ENCODE results near the gene HIF1AN. TPM values are rescaled to one million over a fixed set of nuclear protein-coding genes. Genes with fewer than 3 reads are reported as not detected.
"Not testable (repeated sequence)": the region's sequence is repeated elsewhere in the genome, so short reads cannot be mapped to it uniquely, and the experiment has no call there.

HIF1AN gene
- total and polyA plus RNA-seq, 2 donors = 7.3 to 7.4 TPM

DNA sequence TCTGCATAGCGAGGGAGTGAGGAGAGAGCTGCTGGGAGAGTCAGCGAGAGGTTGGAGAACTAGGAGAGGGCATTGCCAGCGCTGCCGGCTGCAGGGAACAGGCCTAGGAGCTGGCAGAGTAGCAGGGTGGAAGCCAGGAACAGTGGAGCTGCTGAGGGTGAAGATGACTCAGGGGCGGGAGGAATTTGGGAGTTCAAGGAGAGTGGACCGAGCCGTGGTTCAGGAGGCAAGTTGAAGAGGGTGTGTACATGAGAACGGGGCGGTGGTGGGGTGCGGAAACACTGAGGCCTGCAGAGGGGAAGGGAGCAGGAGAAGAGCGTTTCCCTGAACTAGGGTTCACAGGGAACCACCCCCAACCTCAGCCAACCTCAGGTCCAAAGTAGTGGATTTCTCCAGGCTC, 31.5 kb downstream of the HIF1AN start:
- H3K36me3 ChIP-seq (ENCODE audit: control insufficient read depth in 2 of 2, insufficient read depth in 2 of 2, low read length in 1 of 2) = no peaks in the 10 kb centered on the region
- H3K4me1 ChIP-seq (ENCODE audit: control insufficient read depth in 2 of 2, insufficient read depth in 2 of 2, low read length in 2 of 2) = peaks cover 6 to 13% of the 10 kb centered on the region in 2 donors
- no peak overlapping the region for H3K4me3 ChIP-seq (ENCODE audit: low read length in 2 of 2)
- DNase-seq (ENCODE audit: low read depth in 6 of 9, low spot score in 9 of 9) = no peak
- peaks cover 29 to 96% of the 10 kb centered on the region in 2 donors for H3K27me3 ChIP-seq (ENCODE audit: control insufficient read depth in 2 of 2, insufficient read depth in 1 of 2, low read length in 1 of 2)
- 52% methylated on average over 11 of the region's 11 CpGs for WGBS
- H3K27ac ChIP-seq (ENCODE audit: low read depth in 1 of 2, low read length in 1 of 2) = no peak overlapping the region
- no peaks in the 10 kb centered on the region for H3K9me3 ChIP-seq (ENCODE audit: control insufficient read depth in 2 of 2, insufficient read depth in 1 of 2, low read length in 1 of 2)

DNA sequence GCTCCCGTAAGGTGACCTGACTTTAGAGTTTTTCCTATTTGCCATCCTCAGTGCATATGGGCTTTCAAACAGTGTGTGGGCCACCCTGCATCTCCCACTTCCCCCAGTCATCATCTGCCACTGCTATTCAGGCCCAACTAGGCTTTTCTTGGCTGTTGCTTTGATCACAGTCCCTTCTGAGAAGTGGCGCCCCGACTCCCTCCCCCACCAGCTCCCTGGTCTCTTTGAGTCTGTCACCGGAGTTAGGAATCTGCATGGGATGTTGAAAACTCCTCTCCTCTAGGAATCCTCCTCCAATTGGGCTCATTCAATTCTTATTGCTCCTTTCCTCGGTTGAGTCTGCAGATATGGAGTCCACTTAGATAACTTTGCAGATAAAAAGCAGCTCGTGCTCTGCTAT, 32.1 kb downstream of the HIF1AN start:
- no peaks in the 10 kb centered on the region for H3K9me3 ChIP-seq (ENCODE audit: control insufficient read depth in 2 of 2, insufficient read depth in 1 of 2, low read length in 1 of 2)
- peaks cover 2 to 8% of the 10 kb centered on the region in 2 donors for H3K4me1 ChIP-seq (ENCODE audit: control insufficient read depth in 2 of 2, insufficient read depth in 2 of 2, low read length in 2 of 2)
- no peak for DNase-seq (ENCODE audit: low read depth in 6 of 9, low spot score in 9 of 9)
- H3K27ac ChIP-seq (ENCODE audit: low read depth in 1 of 2, low read length in 1 of 2) = no peak overlapping the region
- H3K4me3 ChIP-seq (ENCODE audit: low read length in 2 of 2) = no peak overlapping the region
- no peaks in the 10 kb centered on the region for H3K36me3 ChIP-seq (ENCODE audit: control insufficient read depth in 2 of 2, insufficient read depth in 2 of 2, low read length in 1 of 2)
- WGBS = 33% methylated on average over 6 of the region's 6 CpGs
- peaks cover 27 to 93% of the 10 kb centered on the region in 2 donors for H3K27me3 ChIP-seq (ENCODE audit: control insufficient read depth in 2 of 2, insufficient read depth in 1 of 2, low read length in 1 of 2)

DNA sequence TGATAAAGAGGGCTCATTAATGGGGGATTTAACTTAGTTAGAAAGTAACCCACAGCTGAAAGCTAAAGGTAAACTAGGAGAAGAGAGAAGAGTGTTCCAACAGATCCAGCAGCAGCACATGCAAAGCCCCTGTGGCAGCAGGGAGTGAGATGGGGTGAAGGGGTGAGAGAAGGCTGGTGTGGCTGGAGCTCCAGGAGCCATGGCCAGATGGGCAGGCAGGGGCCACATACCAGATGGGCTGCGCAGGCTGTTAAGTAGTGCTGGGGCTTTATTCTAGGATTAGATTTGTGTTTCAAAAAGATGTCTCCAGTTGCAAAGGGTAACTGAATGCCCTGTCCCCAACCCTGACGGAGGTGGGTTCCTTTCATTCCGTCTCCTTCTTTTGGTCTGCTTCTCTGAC, 33.2 kb downstream of the HIF1AN start:
- H3K27ac ChIP-seq (ENCODE audit: low read depth in 1 of 2, low read length in 1 of 2) = no peak overlapping the region
- H3K4me3 ChIP-seq (ENCODE audit: low read length in 2 of 2) = no peak overlapping the region
- H3K36me3 ChIP-seq (ENCODE audit: control insufficient read depth in 2 of 2, insufficient read depth in 2 of 2, low read length in 1 of 2) = no peaks in the 10 kb centered on the region
- H3K27me3 ChIP-seq (ENCODE audit: control insufficient read depth in 2 of 2, insufficient read depth in 1 of 2, low read length in 1 of 2) = peaks cover 27 to 86% of the 10 kb centered on the region in 2 donors
- 92% methylated on average over 3 of the region's 3 CpGs for WGBS
- no peak for DNase-seq (ENCODE audit: low read depth in 6 of 9, low spot score in 9 of 9)
- no peaks in the 10 kb centered on the region for H3K4me1 ChIP-seq (ENCODE audit: control insufficient read depth in 2 of 2, insufficient read depth in 2 of 2, low read length in 2 of 2)
- H3K9me3 ChIP-seq (ENCODE audit: control insufficient read depth in 2 of 2, insufficient read depth in 1 of 2, low read length in 1 of 2) = no peaks in the 10 kb centered on the region

DNA sequence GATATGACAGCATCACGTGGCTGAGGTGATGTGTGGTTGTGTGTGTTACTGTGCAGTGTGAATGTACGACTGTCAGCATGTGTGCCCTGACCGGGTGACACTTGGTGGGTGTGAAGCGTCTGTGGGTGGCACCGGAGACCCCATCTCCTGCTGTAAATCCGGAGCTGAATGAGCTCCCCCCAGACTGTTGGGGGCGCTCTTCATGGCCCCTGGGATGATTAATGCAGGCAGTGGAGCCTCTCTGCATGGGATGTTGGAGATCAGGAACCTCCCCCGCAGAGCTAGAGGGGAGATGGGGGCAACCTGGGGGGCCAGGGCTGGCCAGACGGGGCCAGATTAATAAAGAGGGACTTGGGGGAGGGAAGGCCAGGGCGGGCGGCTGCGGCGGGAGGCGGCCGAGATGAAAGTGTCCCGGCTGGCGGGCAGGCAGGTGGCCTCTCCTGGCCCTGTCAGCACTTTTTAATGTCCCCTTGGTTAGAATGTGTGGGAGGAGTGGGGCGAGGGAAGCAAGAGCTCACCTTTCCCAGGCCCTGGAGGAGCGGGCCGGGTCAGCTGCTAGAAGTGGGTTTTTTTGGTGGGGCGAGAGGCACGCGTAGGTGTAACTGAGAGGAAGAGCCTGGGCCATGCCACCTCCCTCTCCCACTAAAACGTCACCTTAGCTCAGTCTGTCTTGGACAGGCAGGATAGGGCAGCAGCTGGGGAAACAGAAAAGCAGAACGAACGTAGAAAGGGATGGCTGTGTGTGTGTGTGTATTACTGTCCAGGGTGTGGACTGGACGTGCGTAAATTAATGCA, 34.1 kb downstream of the HIF1AN start:
- H3K4me3 ChIP-seq (ENCODE audit: low read length in 2 of 2) = no peak overlapping the region
- peaks cover 26 to 81% of the 10 kb centered on the region in 2 donors for H3K27me3 ChIP-seq (ENCODE audit: control insufficient read depth in 2 of 2, insufficient read depth in 1 of 2, low read length in 1 of 2)
- no peaks in the 10 kb centered on the region for H3K9me3 ChIP-seq (ENCODE audit: control insufficient read depth in 2 of 2, insufficient read depth in 1 of 2, low read length in 1 of 2)
- WGBS = 28% methylated on average over 28 of the region's 28 CpGs
- no peaks in the 10 kb centered on the region for H3K36me3 ChIP-seq (ENCODE audit: control insufficient read depth in 2 of 2, insufficient read depth in 2 of 2, low read length in 1 of 2)
- no peak for DNase-seq (ENCODE audit: low read depth in 6 of 9, low spot score in 9 of 9)
- no peaks in the 10 kb centered on the region for H3K4me1 ChIP-seq (ENCODE audit: control insufficient read depth in 2 of 2, insufficient read depth in 2 of 2, low read length in 2 of 2)
- no peak overlapping the region for H3K27ac ChIP-seq (ENCODE audit: low read depth in 1 of 2, low read length in 1 of 2)

DNA sequence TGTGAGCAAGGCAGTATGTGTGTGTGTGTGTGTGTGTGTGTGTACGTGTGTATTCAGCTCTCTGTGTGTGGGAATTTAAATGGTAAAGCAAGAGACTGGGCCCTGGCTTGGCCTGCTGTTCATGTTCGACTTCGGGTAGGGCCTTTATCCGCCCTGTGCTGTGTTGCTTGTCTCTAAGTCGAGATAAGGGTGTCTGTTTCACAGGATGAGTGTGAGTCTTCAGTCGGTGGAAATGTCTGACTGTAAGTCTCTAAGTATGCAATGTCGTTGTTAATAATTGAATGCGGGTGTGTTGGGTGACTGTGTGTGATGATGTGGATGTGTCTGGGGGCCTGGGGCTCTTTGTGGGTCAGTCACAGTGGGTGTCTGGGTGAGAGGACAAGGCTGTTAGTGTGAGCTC, 34.8 kb downstream of the HIF1AN start:
- DNase-seq (ENCODE audit: low read depth in 6 of 9, low spot score in 9 of 9) = no peak
- H3K4me3 ChIP-seq (ENCODE audit: low read length in 2 of 2) = no peak overlapping the region
- no peak overlapping the region for H3K27ac ChIP-seq (ENCODE audit: low read depth in 1 of 2, low read length in 1 of 2)
- H3K9me3 ChIP-seq (ENCODE audit: control insufficient read depth in 2 of 2, insufficient read depth in 1 of 2, low read length in 1 of 2) = no peaks in the 10 kb centered on the region
- H3K36me3 ChIP-seq (ENCODE audit: control insufficient read depth in 2 of 2, insufficient read depth in 2 of 2, low read length in 1 of 2) = no peaks in the 10 kb centered on the region
- H3K27me3 ChIP-seq (ENCODE audit: control insufficient read depth in 2 of 2, insufficient read depth in 1 of 2, low read length in 1 of 2) = peaks cover 24 to 76% of the 10 kb centered on the region in 2 donors
- WGBS = 83% methylated on average over 8 of the region's 8 CpGs
- no peaks in the 10 kb centered on the region for H3K4me1 ChIP-seq (ENCODE audit: control insufficient read depth in 2 of 2, insufficient read depth in 2 of 2, low read length in 2 of 2)

DNA sequence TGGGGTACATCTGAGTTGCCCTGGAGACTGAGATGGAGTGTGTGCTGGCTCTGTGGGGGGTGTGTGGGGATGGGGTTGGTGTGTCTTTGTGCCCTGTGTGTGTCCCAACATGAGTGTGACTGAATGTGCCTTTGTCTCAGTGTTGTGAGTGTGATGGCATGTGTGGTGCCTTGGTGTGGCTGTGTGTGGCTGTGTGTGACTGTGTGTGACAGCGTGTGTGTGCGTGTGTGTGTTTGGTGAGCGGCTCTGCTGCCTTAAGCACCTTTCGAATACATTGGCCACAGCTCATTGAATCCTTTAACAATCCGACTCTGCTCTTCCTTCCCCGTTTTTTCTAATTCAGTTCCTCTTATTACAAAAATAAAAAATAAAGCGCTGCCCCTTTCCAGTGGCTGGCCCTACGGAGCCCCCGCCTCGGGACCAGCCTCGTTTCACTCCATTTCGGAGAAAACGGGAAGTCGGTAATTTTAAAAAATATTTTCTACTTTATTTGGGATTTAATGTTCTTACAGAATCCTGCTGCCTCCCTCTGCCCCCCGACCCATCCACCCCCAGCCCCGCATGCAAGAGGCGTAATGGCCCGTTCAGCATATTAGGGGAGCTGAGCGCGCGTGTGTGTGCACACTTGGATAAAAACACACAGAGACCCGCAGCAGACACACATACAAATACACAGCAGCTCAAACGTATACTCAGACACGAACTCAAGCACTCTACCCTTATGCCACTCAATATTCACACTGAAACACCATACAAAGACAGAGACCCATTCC, 35.5 kb downstream of the HIF1AN start:
- no peak overlapping the region for H3K27ac ChIP-seq (ENCODE audit: low read depth in 1 of 2, low read length in 1 of 2)
- no peaks in the 10 kb centered on the region for H3K4me1 ChIP-seq (ENCODE audit: control insufficient read depth in 2 of 2, insufficient read depth in 2 of 2, low read length in 2 of 2)
- H3K27me3 ChIP-seq (ENCODE audit: control insufficient read depth in 2 of 2, insufficient read depth in 1 of 2, low read length in 1 of 2) = peaks cover 22 to 77% of the 10 kb centered on the region in 2 donors
- no peak overlapping the region for H3K4me3 ChIP-seq (ENCODE audit: low read length in 2 of 2)
- H3K9me3 ChIP-seq (ENCODE audit: control insufficient read depth in 2 of 2, insufficient read depth in 1 of 2, low read length in 1 of 2) = no peaks in the 10 kb centered on the region
- no peak for DNase-seq (ENCODE audit: low read depth in 6 of 9, low spot score in 9 of 9)
- H3K36me3 ChIP-seq (ENCODE audit: control insufficient read depth in 2 of 2, insufficient read depth in 2 of 2, low read length in 1 of 2) = no peaks in the 10 kb centered on the region
- 76% methylated on average over 24 of the region's 24 CpGs for WGBS

DNA sequence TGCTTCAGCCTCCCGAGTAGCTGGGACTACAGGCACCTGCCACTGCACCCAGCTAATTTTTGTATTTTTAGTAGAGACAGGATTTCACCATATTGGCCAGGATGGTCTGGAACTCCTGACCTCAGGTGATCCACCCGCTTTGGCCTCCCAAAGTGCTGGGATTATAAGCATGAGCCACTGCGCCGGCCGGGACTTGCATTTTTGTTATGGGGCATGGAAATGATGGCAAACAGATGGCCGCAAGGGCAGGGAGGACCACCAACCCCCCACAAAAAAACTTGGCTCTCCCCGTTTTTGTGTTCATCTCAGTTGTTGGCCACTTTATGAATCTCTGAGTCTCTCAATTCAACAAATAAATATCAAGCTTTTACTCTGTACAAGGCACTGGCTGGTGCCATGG, 39.4 kb downstream of the HIF1AN start:
- H3K27me3 ChIP-seq (ENCODE audit: control insufficient read depth in 2 of 2, insufficient read depth in 1 of 2, low read length in 1 of 2) = peaks cover 8 to 57% of the 10 kb centered on the region in 2 donors

DNA sequence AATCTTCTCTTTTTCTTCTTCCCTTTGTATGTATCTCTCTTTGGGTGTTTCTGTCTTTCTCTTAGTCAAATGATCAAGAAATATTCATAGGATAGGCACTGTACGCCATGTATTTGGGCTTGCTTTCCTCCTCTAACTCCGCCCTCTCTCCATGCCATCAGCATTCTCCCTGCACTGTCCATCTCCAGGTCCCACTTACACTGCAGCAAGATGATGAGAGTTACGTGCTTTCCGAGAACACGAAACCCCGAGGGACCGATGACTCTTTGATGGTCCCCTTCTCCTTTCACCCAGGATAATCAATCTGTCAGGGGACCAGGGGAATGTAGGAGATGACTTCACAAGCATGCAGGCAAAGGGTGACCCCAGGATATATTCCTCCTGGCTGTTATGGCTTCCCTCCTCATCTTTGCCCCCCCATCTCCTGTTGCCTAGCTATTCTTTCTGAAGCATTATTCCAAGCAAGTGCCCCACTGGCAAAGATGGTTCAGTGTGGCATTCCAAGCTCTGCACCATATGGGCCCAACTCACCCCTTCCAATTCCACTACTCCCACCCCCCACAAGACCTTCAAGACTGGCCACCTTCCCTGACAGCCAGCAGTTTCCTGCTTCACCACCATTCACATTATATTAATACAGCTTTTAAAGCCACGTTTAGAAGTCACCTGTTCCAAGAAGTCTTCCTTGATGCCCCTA, 40.0 kb downstream of the HIF1AN start:
- no peaks in the 10 kb centered on the region for H3K4me1 ChIP-seq (ENCODE audit: control insufficient read depth in 2 of 2, insufficient read depth in 2 of 2, low read length in 2 of 2)
- H3K27me3 ChIP-seq (ENCODE audit: control insufficient read depth in 2 of 2, insufficient read depth in 1 of 2, low read length in 1 of 2) = peaks cover 8 to 53% of the 10 kb centered on the region in 2 donors
- H3K9me3 ChIP-seq (ENCODE audit: control insufficient read depth in 2 of 2, insufficient read depth in 1 of 2, low read length in 1 of 2) = no peaks in the 10 kb centered on the region
- WGBS = 88% methylated on average over 8 of the region's 8 CpGs
- H3K36me3 ChIP-seq (ENCODE audit: control insufficient read depth in 2 of 2, insufficient read depth in 2 of 2, low read length in 1 of 2) = no peaks in the 10 kb centered on the region
- DNase-seq (ENCODE audit: low read depth in 6 of 9, low spot score in 9 of 9) = no peak
- no peak overlapping the region for H3K4me3 ChIP-seq (ENCODE audit: low read length in 2 of 2)
- H3K27ac ChIP-seq (ENCODE audit: low read depth in 1 of 2, low read length in 1 of 2) = no peak overlapping the region

More for the DNA sequence above, 39.4 kb downstream of the HIF1AN start:
- not testable (repeated sequence) for H3K9me3 ChIP-seq (ENCODE audit: control insufficient read depth in 2 of 2, insufficient read depth in 1 of 2, low read length in 1 of 2); H3K36me3 ChIP-seq (ENCODE audit: control insufficient read depth in 2 of 2, insufficient read depth in 2 of 2, low read length in 1 of 2); H3K4me1 ChIP-seq (ENCODE audit: control insufficient read depth in 2 of 2, insufficient read depth in 2 of 2, low read length in 2 of 2); H3K27ac ChIP-seq (ENCODE audit: low read depth in 1 of 2, low read length in 1 of 2); DNase-seq (ENCODE audit: low read depth in 6 of 9, low spot score in 9 of 9); H3K4me3 ChIP-seq (ENCODE audit: low read length in 2 of 2)
- WGBS = 91% methylated on average over 7 of the region's 7 CpGs

DNA sequence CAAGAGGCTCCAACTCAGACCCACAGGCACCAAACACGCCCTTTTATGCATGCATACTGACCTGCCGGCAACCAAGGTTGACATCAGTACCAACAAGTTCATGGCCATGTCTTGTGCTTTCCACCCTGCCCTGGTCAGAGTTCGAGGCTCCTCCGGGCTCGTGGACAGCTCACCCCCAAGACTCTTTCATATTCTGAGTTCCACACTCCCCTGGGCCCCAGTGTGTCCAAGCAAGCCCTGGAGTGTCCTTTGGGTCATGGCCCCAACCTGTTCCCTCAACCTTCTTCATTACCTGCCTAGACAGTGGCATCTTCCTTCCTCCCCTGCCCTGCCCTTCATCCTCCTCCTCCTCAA, 40.5 kb downstream of the HIF1AN start:
- Histone ChIP-seq H3K4me3 (ENCODE audit: low read length in 2 of 2) (no peak overlapping the region), H3K36me3 (ENCODE audit: control insufficient read depth in 2 of 2, insufficient read depth in 2 of 2, low read length in 1 of 2) (no peaks in the 10 kb centered on the region), H3K27ac (ENCODE audit: low read depth in 1 of 2, low read length in 1 of 2) (no peak overlapping the region), H3K27me3 (ENCODE audit: control insufficient read depth in 2 of 2, insufficient read depth in 1 of 2, low read length in 1 of 2) (peaks cover 6 to 48% of the 10 kb centered on the region in 2 donors), H3K9me3 (ENCODE audit: control insufficient read depth in 2 of 2, insufficient read depth in 1 of 2, low read length in 1 of 2) (no peaks in the 10 kb centered on the region), H3K4me1 (ENCODE audit: control insufficient read depth in 2 of 2, insufficient read depth in 2 of 2, low read length in 2 of 2) (no peaks in the 10 kb centered on the region)
- 88% methylated on average over 5 of the region's 5 CpGs for WGBS
- no peak for DNase-seq (ENCODE audit: low read depth in 6 of 9, low spot score in 9 of 9)

Measured in thymus (tissue), 11 donors.